Vagina (tissue), 2 donors: ENCODE data around the gene MAP4K2. TPM values are rescaled to one million over a fixed set of nuclear protein-coding genes. Genes with fewer than 3 reads are reported as not detected.

Experiments
- DNase-seq, 2 donors: peaks; one replicate each; pipeline ENCODE4 v3.0.0-alpha.2; 2017; ENCODE audit errors: extremely low spot score in 2 of 2
- H3K27ac ChIP-seq: fragments of 200-600 bp; sonication (generic); one replicate; pipeline ENCODE4 v1.5.1; 2019
- H3K27me3 ChIP-seq: fragments of 200-600 bp; sonication (generic); one replicate; pipeline ENCODE4 v1.5.1; 2019
- H3K36me3 ChIP-seq, 2 donors: fragments of 200-600 bp; sonication (generic); one replicate each; pipeline ENCODE4 v1.5.1; 2017 to 2019
- H3K4me1 ChIP-seq: fragments of 200-600 bp; sonication (generic); one replicate; pipeline ENCODE4 v1.5.1; 2019
- H3K4me3 ChIP-seq, 2 donors: fragments of 200-600 bp; sonication (generic); 1 replicate in 1 of 2; 2 replicates in 1 of 2; pipeline ENCODE4 v1.5.1; 2016 to 2019
- H3K9me3 ChIP-seq: fragments of 200-600 bp; sonication (generic); one replicate; pipeline ENCODE4 v1.5.1; 2019
- CTCF ChIP-seq, 3 experiments: fragments of 450-650 bp in 2 of 3; fragments of 200-600 bp in 1 of 3; sonication (generic) in 1 of 3; IDR thresholded peaks; one replicate each; pipeline ENCODE4 v1.5.1; 2017 to 2019; ENCODE audit warnings: antibody characterized with exemption in 3 of 3, mild to moderate bottlenecking in 2 of 3, moderate library complexity in 2 of 3
- POLR2A ChIP-seq, 2 donors: fragments of 450-650 bp; IDR thresholded peaks; one replicate each; pipeline ENCODE4 v1.6.1; 2017; ENCODE audit warnings: antibody characterized with exemption in 2 of 2, mild to moderate bottlenecking in 2 of 2, moderate library complexity in 2 of 2
- POLR2AphosphoS5 ChIP-seq, 2 donors: sonication (generic); formaldehyde crosslinking; IDR thresholded peaks; one replicate each; pipeline ENCODE4 v1.9.0; 2017; ENCODE audit warnings: antibody characterized with exemption in 2 of 2, mild to moderate bottlenecking in 2 of 2, low read depth in 1 of 2; ENCODE audit not compliant: insufficient read depth in 1 of 2
- intact Hi-C: fragments of 100-400 bp; cut with DNase I; formaldehyde crosslinking; loops from one replicate; pipeline ENCODE4 v1.15.1; 2023
- total RNA-seq: library from RNA; depleted of rRNA; stranded (reverse); fragments of >200 nt; gene quantifications from one replicate; pipeline ENCODE4 v1.2.3, GENCODE V29; 2016

The MAP4K2 gene
- total RNA-seq, 1 donor from 2014 or later = 20.6 TPM

GRCh38 chr11:64792482-64792881, 10.5 kb downstream of the MAP4K2 start:
- intact Hi-C loops = no loop called here
- no peak for DNase-seq
- no peak overlapping the region for H3K27ac ChIP-seq
- no peak for TF ChIP-seq POLR2AphosphoS5 (IDR thresholded peaks at IDR 0.05; ENCODE audit: insufficient read depth in 1 of 2, low read depth in 1 of 2)
- no peak for TF ChIP-seq POLR2A (IDR thresholded peaks at IDR 0.05)
- no peak for TF ChIP-seq CTCF (IDR thresholded peaks at IDR 0.05)
- no peaks in the 10 kb centered on the region for H3K4me1 ChIP-seq
- no peaks in the 10 kb centered on the region for H3K9me3 ChIP-seq
- H3K4me3 ChIP-seq = no peak overlapping the region
- H3K36me3 ChIP-seq = peaks cover 0 to 18% of the 10 kb centered on the region in 2 donors
- no peaks in the 10 kb centered on the region for H3K27me3 ChIP-seq

GRCh38 chr11:64791781-64792291, 11.2 kb downstream of the MAP4K2 start:
- intact Hi-C loops = no loop called here
- TF ChIP-seq POLR2A (IDR thresholded peaks at IDR 0.05) (no peak), CTCF (IDR thresholded peaks at IDR 0.05) (no peak)
- H3K36me3 ChIP-seq = peaks cover 0 to 18% of the 10 kb centered on the region in 2 donors
- no peaks in the 10 kb centered on the region for H3K27me3 ChIP-seq
- DNase-seq = no peak
- H3K4me3 ChIP-seq = no peak overlapping the region
- H3K9me3 ChIP-seq = no peaks in the 10 kb centered on the region
- no peaks in the 10 kb centered on the region for H3K4me1 ChIP-seq
- H3K27ac ChIP-seq = no peak overlapping the region

- Histone ChIP-seq H3K4me1 (no peaks in the 10 kb centered on the region), H3K27me3 (no peaks in the 10 kb centered on the region), H3K4me3 (no peak overlapping the region), H3K36me3 (peaks cover 0 to 18% of the 10 kb centered on the region in 2 donors), H3K27ac (no peak overlapping the region), H3K9me3 (no peaks in the 10 kb centered on the region)
- DNase-seq = no peak
- intact Hi-C loops = no loop called here
- TF ChIP-seq POLR2A (IDR thresholded peaks at IDR 0.05) = no peak
- no peak for TF ChIP-seq POLR2AphosphoS5 (IDR thresholded peaks at IDR 0.05; ENCODE audit: insufficient read depth in 1 of 2, low read depth in 1 of 2)
- no peak for TF ChIP-seq CTCF (IDR thresholded peaks at IDR 0.05)
Measured at GRCh38 chr11:64790205-64791095, 12.6 kb downstream of the MAP4K2 start.

GRCh38 chr11:64789331-64790204, 13.4 kb downstream of the MAP4K2 start:
- no peak overlapping the region for H3K27ac ChIP-seq
- no peaks in the 10 kb centered on the region for H3K9me3 ChIP-seq
- H3K4me3 ChIP-seq = no peak overlapping the region
- no peak for DNase-seq
- H3K36me3 ChIP-seq = peaks cover 0 to 18% of the 10 kb centered on the region in 2 donors
- no peaks in the 10 kb centered on the region for H3K27me3 ChIP-seq
- no peaks in the 10 kb centered on the region for H3K4me1 ChIP-seq
- TF ChIP-seq POLR2A (IDR thresholded peaks at IDR 0.05) (no peak), POLR2AphosphoS5 (IDR thresholded peaks at IDR 0.05; ENCODE audit: insufficient read depth in 1 of 2, low read depth in 1 of 2) (no peak), CTCF (IDR thresholded peaks at IDR 0.05) (no peak)
- intact Hi-C loops = no loop called here
